HepG2 (cell line): ENCODE data around the gene ZNF440. TPM values are rescaled to one million over a fixed set of nuclear protein-coding genes. Genes with fewer than 3 reads are reported as not detected.

ENCODE experiments used
- CHCHD3 ChIP-seq: sonication (generic); formaldehyde crosslinking; IDR thresholded peaks from 2 replicates; pipeline ENCODE4 v1.8.0; 2022; ENCODE audit warnings: mild to moderate bottlenecking, missing genetic modification reagents, moderate library complexity
- IRX3 ChIP-seq: sonication (generic); formaldehyde crosslinking; IDR thresholded peaks from 2 replicates; pipeline ENCODE4 v1.8.1; 2023; ENCODE audit warnings: mild to moderate bottlenecking, low read depth, missing genetic modification reagents, borderline replicate concordance
- JUN ChIP-seq: sonication (generic); formaldehyde crosslinking; IDR thresholded peaks from 2 replicates; pipeline ENCODE4 v1.4.0; 2020; ENCODE audit warnings: mild to moderate bottlenecking, missing genetic modification reagents
- KAT8 ChIP-seq: IDR thresholded peaks from 2 replicates; pipeline ENCODE4 v1.6.1; 2016; ENCODE audit warnings: missing genetic modification reagents, missing compliant biosample characterization
- MYC ChIP-seq: sonication (generic); formaldehyde crosslinking; IDR thresholded peaks from 2 replicates; pipeline ENCODE4 v1.9.0; 2021; ENCODE audit warnings: missing genetic modification reagents, borderline replicate concordance
- POGZ ChIP-seq: sonication (generic); formaldehyde crosslinking; IDR thresholded peaks from 2 replicates; pipeline ENCODE4 v1.4.0; 2020; ENCODE audit warnings: mild to moderate bottlenecking, missing genetic modification reagents
- SPEN ChIP-seq: sonication (generic); formaldehyde crosslinking; IDR thresholded peaks from 2 replicates; pipeline ENCODE4 v1.5.1; 2020; ENCODE audit warnings: low read depth, mild to moderate bottlenecking, missing genetic modification reagents
- TMF1 ChIP-seq: sonication (generic); formaldehyde crosslinking; IDR thresholded peaks from 2 replicates; pipeline ENCODE4 v1.8.1; 2022; ENCODE audit warnings: low read depth, missing genetic modification reagents
- ZBTB20 ChIP-seq: sonication (generic); formaldehyde crosslinking; IDR thresholded peaks from 2 replicates; pipeline ENCODE4 v1.8.1; 2023; ENCODE audit warnings: missing genetic modification reagents, low read depth, mild to moderate bottlenecking, borderline replicate concordance
- ZFP62 ChIP-seq: sonication (generic); formaldehyde crosslinking; IDR thresholded peaks from 2 replicates; pipeline ENCODE4 v1.4.0; 2020; ENCODE audit warnings: missing genetic modification reagents
- ZNF30 ChIP-seq: sonication (generic); formaldehyde crosslinking; IDR thresholded peaks from 2 replicates; pipeline ENCODE4 v1.5.0; 2020; ENCODE audit warnings: mild to moderate bottlenecking, missing genetic modification reagents
- ZNF446 ChIP-seq: sonication (generic); formaldehyde crosslinking; IDR thresholded peaks from 2 replicates; pipeline ENCODE4 v1.5.0; 2020; ENCODE audit warnings: mild to moderate bottlenecking, missing genetic modification reagents
- ZNF709 ChIP-seq: sonication (generic); formaldehyde crosslinking; IDR thresholded peaks from 2 replicates; pipeline ENCODE4 v1.5.0; 2020; ENCODE audit warnings: mild to moderate bottlenecking, missing genetic modification reagents
- ZNF749 ChIP-seq: sonication (generic); formaldehyde crosslinking; IDR thresholded peaks from 2 replicates; pipeline ENCODE4 v1.8.0; 2022; ENCODE audit warnings: mild to moderate bottlenecking, missing genetic modification reagents, moderate library complexity, borderline replicate concordance
- ZNF788 ChIP-seq: sonication (generic); formaldehyde crosslinking; IDR thresholded peaks from 2 replicates; pipeline ENCODE4 v1.5.0; 2020; ENCODE audit warnings: mild to moderate bottlenecking, missing genetic modification reagents, borderline replicate concordance
- polyA plus RNA-seq, 8 experiments: library from polyadenylated mRNA; depleted of rRNA in 3 of 8; stranded (reverse) in 7 of 8; unstranded in 1 of 8; fragments of >200 nt; fragmentation: Illumina TruSeq in 4 of 8; extraction: Trizol in 4 of 8; gene quantifications; 2 replicates each; pipeline versions ENCODE4 v1.2.1 to v1.2.3, GENCODE V29; 2011 to 2016; ENCODE audit warnings: low read depth in 4 of 8, missing spikeins in 1 of 8, mixed read lengths in 1 of 8; ENCODE audit not compliant: insufficient read depth in 1 of 8
- total RNA-seq, 5 experiments: library from RNA; depleted of rRNA; stranded (reverse); fragments of >200 nt; fragmentation: Illumina TruSeq; extraction: Trizol; gene quantifications; 2 replicates each; pipeline ENCODE4 v1.2.3, GENCODE V29; 2016; ENCODE audit warnings: low read depth in 1 of 5
- TF ChIP-seq, protein P1 (sequence below): sonication (generic); formaldehyde crosslinking; IDR thresholded peaks from 2 replicates; pipeline ENCODE4 v1.5.1; 2020; ENCODE audit warnings: missing genetic modification reagents, mild to moderate bottlenecking, borderline replicate concordance
- TF ChIP-seq, protein P2 (sequence below), 2 experiments: fragments of 450-650 bp in 1 of 2; sonication (generic) in 1 of 2; formaldehyde crosslinking; IDR thresholded peaks; 2 replicates each; pipeline versions ENCODE4 v1.5.0 to v1.8.0; 2020 to 2022; ENCODE audit warnings: mild to moderate bottlenecking in 1 of 2, missing genetic modification reagents in 1 of 2
- TF ChIP-seq, protein P3 (sequence below): sonication (generic); formaldehyde crosslinking; IDR thresholded peaks from 2 replicates; pipeline ENCODE4 v1.8.1; 2023; ENCODE audit warnings: mild to moderate bottlenecking, moderate library complexity, missing genetic modification reagents
- TF ChIP-seq, protein P4 (sequence below): sonication (generic); formaldehyde crosslinking; IDR thresholded peaks from 2 replicates; pipeline ENCODE4 v1.8.1; 2023; ENCODE audit warnings: mild to moderate bottlenecking, missing genetic modification reagents, borderline replicate concordance
- TF ChIP-seq, protein P5 (sequence below): sonication (generic); formaldehyde crosslinking; IDR thresholded peaks from 2 replicates; pipeline ENCODE4 v1.5.0; 2020; ENCODE audit warnings: missing genetic modification reagents, mild to moderate bottlenecking, borderline replicate concordance
- TF ChIP-seq, protein P6 (sequence below): IDR thresholded peaks from 2 replicates; pipeline ENCODE4 v1.6.1; 2016

The ZNF440 gene
- total and polyA plus RNA-seq, 2 of the 13 experiments (the other 11 are each of a cell fraction or from before 2014, with no cell fraction given) = 2.7 to 12.4 TPM

DNA sequence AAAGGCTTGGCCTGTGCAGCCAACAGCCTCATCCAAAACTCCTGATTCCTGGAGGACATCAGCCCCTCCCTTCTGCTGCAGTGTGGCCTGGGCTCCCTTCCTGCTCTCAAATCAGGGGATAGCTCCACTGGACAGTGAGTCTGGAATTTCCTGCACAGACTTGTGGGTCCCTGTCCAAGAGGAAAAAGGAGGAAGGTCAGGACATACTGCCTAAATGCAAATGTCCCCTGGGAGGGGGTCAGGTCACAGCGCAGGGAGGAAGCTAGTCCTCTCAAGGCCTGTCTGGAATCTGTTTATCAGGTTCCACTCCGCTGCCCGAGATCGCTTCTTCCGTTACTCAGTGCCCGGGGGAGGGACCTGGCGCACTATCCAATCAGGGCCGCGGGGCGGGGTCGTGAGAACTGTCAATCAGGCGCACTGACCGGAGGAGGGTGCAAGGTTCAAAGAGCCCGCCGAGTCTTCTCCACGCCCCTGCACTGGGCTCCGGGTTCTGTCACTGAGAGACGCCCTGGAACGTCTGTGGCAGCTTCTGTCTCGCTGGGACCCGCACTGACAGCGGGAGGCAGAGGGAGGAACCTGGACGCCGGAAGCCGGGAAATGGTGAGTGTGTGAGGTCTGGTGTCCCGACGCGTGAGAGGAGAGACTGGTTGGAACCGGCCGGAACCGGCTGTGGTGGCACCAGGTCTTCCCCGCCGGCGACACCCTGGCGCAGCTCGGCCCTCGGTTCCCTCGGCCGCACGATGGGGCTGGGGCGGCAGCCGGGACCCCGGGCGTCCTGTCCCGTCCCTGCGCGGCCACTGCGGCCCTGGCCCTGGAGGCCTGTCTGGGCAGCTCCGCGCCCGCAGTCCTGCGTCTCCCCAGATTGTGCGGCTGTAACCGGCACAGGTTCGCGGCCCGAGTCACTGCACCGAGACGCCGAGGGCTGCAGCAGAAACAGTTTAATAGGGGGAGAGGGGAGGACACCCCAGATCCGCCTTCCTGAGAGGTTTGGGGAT is 47.2 kb upstream of the ZNF440 start, which contains the start of gene ZNF441 (continued):
- TF ChIP-seq TMF1 (CRISPR knock-in tag) (peak; percentile 77; the same call in 1 of the 2 replicates), ZNF446 (CRISPR knock-in tag) (no peak), ZBTB20 (CRISPR knock-in tag) (peak; percentile 36; the same call in 1 of the 2 replicates), ZNF30 (CRISPR knock-in tag) (peak; percentile 78; the same call in 1 of the 2 replicates), ZNF709 (CRISPR knock-in tag) (no peak), CHCHD3 (CRISPR knock-in tag) (no peak; the same call in 1 of the 2 replicates), POGZ (CRISPR knock-in tag) (peak; percentile 39), MYC (CRISPR knock-in tag) (peak; percentile 17; the same call in 1 of the 2 replicates), IRX3 (CRISPR knock-in tag) (0 out of 2 replicates have a peak, but pooled peaks have one; percentile 44), JUN (CRISPR knock-in tag) (no peak), KAT8 (CRISPR knock-in tag) (peak; percentile 85), ZNF749 (CRISPR knock-in tag) (no peak; the same call in 1 of the 2 replicates), ZFP62 (CRISPR knock-in tag) (no peak), SPEN (CRISPR knock-in tag) (peak; percentile 81), ZNF788 (CRISPR knock-in tag) (0 out of 2 replicates have a peak, but pooled peaks have one; percentile 7)
- TF ChIP-seq, protein P1, sequence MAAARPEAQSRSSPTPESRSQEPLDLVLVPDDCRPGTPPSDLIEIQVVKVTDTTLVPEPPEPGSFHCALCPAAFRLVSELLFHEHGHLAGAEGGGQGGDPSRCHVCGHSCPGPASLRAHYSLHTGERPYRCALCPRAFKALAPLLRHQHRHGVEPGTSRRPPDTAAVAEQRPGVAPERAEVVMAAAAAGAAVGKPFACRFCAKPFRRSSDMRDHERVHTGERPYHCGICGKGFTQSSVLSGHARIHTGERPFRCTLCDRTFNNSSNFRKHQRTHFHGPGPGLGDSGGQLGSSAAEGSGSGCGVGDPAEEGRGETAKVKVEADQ (CRISPR knock-in tag) = peak; percentile 45; the same call in 1 of the 2 replicates
- TF ChIP-seq, protein P2, sequence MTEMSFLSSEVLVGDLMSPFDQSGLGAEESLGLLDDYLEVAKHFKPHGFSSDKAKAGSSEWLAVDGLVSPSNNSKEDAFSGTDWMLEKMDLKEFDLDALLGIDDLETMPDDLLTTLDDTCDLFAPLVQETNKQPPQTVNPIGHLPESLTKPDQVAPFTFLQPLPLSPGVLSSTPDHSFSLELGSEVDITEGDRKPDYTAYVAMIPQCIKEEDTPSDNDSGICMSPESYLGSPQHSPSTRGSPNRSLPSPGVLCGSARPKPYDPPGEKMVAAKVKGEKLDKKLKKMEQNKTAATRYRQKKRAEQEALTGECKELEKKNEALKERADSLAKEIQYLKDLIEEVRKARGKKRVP (CRISPR knock-in tag; IDR thresholded peaks at IDR 0.05) = 0 out of 4 replicates have a peak, but pooled peaks of 1 of the 2 experiments have one; percentile 7
- TF ChIP-seq, protein P3, sequence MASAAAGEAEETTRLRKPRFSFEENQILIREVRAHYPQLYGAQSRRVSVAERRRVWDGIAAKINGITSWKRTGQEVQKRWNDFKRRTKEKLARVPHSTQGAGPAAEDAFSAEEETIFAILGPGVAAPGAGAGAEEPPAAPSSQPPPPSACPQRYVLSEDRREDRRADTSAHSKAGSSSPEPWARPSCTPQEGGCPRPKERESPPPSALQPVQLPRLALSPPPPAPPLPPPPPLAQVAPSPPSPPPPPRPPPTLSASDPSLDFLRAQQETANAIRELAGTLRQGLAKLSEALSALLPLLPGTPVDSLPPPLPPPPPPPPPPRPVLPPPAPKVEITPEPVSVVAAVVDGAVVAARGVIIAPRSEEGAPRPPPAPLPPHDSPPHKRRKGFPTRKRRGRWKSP (CRISPR knock-in tag) = 0 out of 2 replicates have a peak, but pooled peaks have one; percentile 57
- TF ChIP-seq, protein P4, sequence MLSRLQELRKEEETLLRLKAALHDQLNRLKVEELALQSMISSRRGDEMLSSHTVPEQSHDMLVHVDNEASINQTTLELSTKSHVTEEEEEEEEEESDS (CRISPR knock-in tag) = 0 out of 2 replicates have a peak, but pooled peaks have one; percentile 44
- TF ChIP-seq, protein P5, sequence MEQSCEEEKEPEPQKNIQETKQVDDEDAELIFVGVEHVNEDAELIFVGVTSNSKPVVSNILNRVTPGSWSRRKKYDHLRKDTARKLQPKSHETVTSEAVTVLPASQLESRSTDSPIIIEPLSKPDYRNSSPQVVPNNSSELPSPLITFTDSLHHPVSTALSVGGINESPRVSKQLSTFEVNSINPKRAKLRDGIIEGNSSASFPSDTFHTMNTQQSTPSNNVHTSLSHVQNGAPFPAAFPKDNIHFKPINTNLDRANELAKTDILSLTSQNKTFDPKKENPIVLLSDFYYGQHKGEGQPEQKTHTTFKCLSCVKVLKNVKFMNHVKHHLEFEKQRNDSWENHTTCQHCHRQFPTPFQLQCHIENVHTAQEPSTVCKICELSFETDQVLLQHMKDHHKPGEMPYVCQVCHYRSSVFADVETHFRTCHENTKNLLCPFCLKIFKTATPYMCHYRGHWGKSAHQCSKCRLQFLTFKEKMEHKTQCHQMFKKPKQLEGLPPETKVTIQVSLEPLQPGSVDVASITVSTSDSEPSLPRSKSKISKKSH = 0 out of 2 replicates have a peak, but pooled peaks have one; percentile 49
- TF ChIP-seq, protein P6, sequence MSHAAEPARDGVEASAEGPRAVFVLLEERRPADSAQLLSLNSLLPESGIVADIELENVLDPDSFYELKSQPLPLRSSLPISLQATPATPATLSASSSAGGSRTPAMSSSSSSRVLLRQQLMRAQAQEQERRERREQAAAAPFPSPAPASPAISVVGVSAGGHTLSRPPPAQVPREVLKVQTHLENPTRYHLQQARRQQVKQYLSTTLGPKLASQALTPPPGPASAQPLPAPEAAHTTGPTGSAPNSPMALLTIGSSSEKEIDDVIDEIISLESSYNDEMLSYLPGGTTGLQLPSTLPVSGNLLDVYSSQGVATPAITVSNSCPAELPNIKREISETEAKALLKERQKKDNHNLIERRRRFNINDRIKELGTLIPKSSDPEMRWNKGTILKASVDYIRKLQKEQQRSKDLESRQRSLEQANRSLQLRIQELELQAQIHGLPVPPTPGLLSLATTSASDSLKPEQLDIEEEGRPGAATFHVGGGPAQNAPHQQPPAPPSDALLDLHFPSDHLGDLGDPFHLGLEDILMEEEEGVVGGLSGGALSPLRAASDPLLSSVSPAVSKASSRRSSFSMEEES = peak; percentile 63; the same call in 1 of the 2 replicates
